Testis (tissue), 2 donors: ENCODE data around the gene SEMA4D.

Source experiments
- POLR2A ChIP-seq: fragments of 450-650 bp; IDR thresholded peaks from one replicate; pipeline ENCODE4 v1.6.1; 2017; ENCODE audit warnings: antibody characterized with exemption, mild to moderate bottlenecking, moderate library complexity
- TF ChIP-seq, protein P1 (sequence below), 3 experiments: fragments of 450-650 bp in 2 of 3; fragments of 200-600 bp in 1 of 3; sonication (generic) in 1 of 3; IDR thresholded peaks; one replicate each; pipeline ENCODE4 v1.5.1; 2016 to 2019; ENCODE audit warnings: antibody characterized with exemption in 3 of 3, mild to moderate bottlenecking in 2 of 3, moderate library complexity in 1 of 3

DNA sequence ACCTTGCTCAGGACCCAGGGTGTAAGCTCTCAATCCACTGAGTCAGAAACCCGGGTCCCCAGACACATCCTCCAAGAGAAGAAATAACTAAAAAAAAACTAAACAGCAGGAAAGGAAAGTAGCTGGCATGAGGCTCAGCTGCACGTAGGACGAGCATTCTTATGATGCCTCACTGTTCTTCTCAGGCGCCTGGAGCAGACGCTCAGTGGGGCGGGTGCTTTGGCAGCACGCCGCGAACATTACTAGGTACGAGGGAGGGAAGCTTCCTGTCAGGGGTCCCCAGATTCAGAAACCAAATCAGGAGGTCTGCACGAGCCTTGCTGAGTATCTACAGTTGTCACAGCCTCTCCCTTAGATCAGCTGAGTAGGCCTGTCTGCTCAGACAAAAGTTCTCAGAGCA is 93.8 kb downstream of the SEMA4D start:
- TF ChIP-seq, protein P1, sequence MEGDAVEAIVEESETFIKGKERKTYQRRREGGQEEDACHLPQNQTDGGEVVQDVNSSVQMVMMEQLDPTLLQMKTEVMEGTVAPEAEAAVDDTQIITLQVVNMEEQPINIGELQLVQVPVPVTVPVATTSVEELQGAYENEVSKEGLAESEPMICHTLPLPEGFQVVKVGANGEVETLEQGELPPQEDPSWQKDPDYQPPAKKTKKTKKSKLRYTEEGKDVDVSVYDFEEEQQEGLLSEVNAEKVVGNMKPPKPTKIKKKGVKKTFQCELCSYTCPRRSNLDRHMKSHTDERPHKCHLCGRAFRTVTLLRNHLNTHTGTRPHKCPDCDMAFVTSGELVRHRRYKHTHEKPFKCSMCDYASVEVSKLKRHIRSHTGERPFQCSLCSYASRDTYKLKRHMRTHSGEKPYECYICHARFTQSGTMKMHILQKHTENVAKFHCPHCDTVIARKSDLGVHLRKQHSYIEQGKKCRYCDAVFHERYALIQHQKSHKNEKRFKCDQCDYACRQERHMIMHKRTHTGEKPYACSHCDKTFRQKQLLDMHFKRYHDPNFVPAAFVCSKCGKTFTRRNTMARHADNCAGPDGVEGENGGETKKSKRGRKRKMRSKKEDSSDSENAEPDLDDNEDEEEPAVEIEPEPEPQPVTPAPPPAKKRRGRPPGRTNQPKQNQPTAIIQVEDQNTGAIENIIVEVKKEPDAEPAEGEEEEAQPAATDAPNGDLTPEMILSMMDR (IDR thresholded peaks at IDR 0.05): no peak
- no peak for TF ChIP-seq POLR2A
